ENCODE measurements around the gene ADSS1.
A peak's percentile ranks its signal among the peaks of the same experiment; 100 is the strongest.

Gene ADSS1

DNA sequence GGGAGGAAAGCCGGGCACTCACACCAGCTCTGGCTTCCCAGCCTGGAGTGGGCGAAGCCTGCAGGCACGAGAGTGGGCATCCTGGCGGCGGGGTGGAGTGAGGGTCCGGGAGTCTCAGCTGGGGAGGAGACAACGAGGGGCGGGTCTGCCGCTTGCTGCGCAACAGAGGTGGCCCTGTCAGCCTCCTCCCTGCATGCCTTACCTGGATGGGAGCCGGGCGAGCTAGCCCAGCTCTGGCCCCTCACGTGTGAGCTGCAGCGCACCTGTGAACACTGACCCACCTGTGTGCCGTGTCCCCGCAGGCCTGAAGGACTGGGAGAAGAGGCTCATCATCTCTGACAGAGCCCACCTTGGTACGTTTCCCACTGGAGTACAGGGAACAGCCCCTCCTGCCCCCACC is 15.0 kb downstream of the ADSS1 start:
- H3K9ac ChIP-seq (ENCODE audit: low read length), result no peak overlapping the region
- H3K4me3 ChIP-seq (ENCODE audit: low read length), result no peak overlapping the region
- no peaks in the 10 kb centered on the region for H3K27me3 ChIP-seq (ENCODE audit: control insufficient read depth, insufficient read depth, low read length)
- no peaks in the 10 kb centered on the region for H3K36me3 ChIP-seq (ENCODE audit: control insufficient read depth, insufficient read depth, low read length)
- peaks cover 6% of the 10 kb centered on the region for H3K4me1 ChIP-seq (ENCODE audit: control insufficient read depth, insufficient read depth, low read length)
- no peak overlapping the region for H3K27ac ChIP-seq (ENCODE audit: low read depth, low read length)

DNA sequence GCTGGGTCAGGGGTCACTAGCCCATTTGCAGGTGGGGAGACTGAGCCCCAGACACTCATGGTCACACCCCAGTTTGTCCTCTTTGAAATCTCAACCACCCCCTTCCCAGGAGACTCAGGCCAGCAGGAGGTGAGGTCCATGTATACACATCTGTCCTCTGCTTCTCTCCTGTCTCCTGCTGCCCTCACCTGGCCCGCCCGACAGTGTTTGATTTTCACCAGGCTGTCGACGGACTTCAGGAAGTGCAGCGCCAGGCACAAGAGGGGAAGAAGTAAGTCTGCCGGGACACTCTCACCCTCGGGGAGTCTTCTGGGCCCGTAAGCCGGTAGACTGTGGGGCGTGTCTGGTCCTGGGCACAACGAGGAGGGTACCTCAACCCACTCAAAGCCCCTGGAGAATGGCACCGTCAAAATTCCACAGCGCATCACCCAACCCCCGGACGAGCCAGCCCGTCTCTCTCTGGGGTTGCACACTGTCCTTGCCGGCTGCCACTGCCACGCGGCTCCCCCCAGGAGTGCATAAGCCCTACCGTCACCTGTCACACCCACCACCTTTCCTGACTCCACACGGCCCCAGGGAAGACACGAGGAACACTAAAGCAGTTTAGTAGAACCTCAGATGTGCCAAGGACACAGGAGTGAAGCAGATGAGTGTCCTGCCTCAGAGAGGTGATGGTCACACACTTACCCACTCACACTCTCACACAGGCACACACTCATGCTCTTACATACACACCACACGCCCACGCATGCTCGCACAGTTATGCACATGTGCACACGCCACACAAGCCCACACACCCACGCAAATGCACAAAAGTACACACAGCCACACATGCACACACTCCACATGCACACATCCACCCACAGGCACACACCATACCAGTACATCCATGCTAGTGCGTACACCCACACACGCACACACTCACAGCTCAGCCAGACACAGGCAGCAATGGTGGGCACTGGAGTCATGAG is 15.8 kb downstream of the ADSS1 start:
- no peaks in the 10 kb centered on the region for H3K27me3 ChIP-seq (ENCODE audit: control insufficient read depth, insufficient read depth, low read length)
- no peak overlapping the region for H3K4me3 ChIP-seq (ENCODE audit: low read length)
- no peak overlapping the region for H3K9ac ChIP-seq (ENCODE audit: low read length)
- no peaks in the 10 kb centered on the region for H3K36me3 ChIP-seq (ENCODE audit: control insufficient read depth, insufficient read depth, low read length)
- H3K27ac ChIP-seq (ENCODE audit: low read depth, low read length), result no peak overlapping the region
- peaks cover 6% of the 10 kb centered on the region for H3K4me1 ChIP-seq (ENCODE audit: control insufficient read depth, insufficient read depth, low read length)

DNA sequence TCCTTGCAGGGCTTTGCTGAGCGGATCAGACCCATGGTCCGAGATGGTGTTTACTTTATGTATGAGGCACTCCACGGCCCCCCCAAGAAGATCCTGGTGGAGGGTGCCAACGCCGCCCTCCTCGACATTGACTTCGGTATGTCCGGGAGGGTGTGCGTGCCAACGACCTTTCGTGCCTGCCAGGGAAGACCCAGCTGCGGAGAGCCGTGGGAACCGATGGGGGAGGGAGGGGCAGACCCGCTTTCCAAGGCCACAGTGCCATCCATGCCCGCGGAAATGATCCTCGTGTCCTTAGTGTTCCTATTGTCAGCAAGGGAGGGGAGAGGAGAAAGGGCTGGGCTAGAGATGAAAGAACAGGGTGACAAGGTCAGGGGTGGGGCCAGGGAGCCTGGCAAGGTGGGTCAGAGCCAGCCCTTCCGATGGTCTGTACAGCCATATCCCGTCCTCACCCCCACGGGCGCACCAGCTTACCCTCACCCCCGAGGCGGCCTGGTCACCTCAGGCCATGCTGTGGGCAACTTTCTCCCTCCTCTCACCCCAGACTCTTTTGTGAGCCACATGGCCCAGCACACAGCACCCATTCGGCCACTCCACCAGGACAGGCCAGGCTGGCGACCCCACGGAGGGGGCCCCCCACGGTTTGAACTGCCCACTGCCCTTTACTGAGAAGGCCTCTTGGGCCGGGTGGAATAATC is 17.2 kb downstream of the ADSS1 start:
- peaks cover 2% of the 10 kb centered on the region for H3K4me1 ChIP-seq (ENCODE audit: control insufficient read depth, insufficient read depth, low read length)
- H3K36me3 ChIP-seq (ENCODE audit: control insufficient read depth, insufficient read depth, low read length), result no peaks in the 10 kb centered on the region
- H3K27ac ChIP-seq (ENCODE audit: low read depth, low read length), result no peak overlapping the region
- no peak overlapping the region for H3K4me3 ChIP-seq (ENCODE audit: low read length)
- H3K9ac ChIP-seq (ENCODE audit: low read length), result no peak overlapping the region
- H3K27me3 ChIP-seq (ENCODE audit: control insufficient read depth, insufficient read depth, low read length), result no peaks in the 10 kb centered on the region

DNA sequence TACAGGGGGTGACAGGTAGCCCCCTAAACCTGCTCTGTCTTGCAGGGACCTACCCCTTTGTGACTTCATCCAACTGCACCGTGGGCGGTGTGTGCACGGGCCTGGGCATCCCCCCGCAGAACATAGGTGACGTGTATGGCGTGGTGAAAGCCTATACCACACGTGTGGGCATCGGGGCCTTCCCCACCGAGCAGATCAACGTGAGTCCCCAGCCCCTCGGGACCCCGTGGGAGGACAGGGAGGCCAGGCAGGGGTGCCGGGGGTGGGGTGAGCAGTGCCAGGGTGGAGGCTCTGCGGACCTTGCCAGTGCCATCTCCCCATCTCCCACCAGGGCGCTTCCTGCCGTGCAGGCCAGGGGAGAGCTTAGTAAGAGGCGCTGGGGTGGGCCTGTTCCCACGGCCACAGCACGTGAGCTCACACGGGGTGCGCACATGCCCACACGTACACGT is 17.8 kb downstream of the ADSS1 start:
- H3K27ac ChIP-seq (ENCODE audit: low read depth, low read length), result no peak overlapping the region

DNA sequence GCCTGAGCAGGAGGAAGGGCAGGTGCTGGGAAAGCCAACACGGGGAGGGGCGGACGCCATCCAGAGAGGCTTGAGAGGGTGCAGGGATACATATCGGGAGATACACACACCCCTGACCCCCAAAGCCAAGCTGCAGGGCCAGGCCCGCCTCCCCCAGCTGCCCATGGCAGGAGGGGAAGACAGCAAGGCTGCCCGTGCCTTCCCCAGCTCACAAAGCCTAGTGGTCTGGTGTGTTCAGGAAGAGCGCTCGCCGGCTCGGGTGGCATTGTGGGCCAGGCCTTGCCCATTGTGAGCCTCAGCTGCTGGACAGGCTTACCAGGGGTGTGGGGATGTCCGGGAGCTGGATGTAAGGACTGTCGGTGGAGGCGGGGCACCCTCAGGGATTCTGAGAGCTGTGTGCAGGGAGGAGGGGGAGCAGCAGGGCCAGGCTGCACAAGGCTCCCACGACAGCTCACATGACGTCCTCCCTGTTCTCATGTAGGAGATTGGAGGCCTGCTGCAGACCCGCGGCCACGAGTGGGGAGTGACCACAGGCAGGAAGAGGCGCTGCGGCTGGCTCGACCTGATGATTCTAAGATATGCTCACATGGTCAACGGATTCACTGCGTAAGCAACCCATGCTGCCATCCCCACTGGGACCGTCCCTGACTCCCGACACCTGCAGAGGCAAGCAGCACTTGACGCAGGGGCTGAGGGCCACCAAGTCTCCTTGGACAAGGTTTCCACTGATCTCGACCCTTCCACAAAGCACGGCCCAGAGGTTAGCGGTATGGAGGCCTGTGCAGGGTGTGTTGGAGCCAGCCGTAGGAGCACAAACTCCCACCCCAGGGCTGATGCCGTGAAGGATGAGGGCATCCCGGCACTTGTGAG is 18.8 kb downstream of the ADSS1 start:
- Histone ChIP-seq H3K4me1 (ENCODE audit: control insufficient read depth, insufficient read depth, low read length) (peaks cover 9% of the 10 kb centered on the region), H3K36me3 (ENCODE audit: control insufficient read depth, insufficient read depth, low read length) (no peaks in the 10 kb centered on the region), H3K27me3 (ENCODE audit: control insufficient read depth, insufficient read depth, low read length) (no peaks in the 10 kb centered on the region), H3K9ac (ENCODE audit: low read length) (no peak overlapping the region), H3K4me3 (ENCODE audit: low read length) (no peak overlapping the region), H3K27ac (ENCODE audit: low read depth, low read length) (no peak overlapping the region)

More for the DNA sequence above, 17.8 kb downstream of the ADSS1 start:
- Histone ChIP-seq H3K9ac (ENCODE audit: low read length) (no peak overlapping the region), H3K4me3 (ENCODE audit: low read length) (no peak overlapping the region), H3K27me3 (ENCODE audit: control insufficient read depth, insufficient read depth, low read length) (no peaks in the 10 kb centered on the region), H3K36me3 (ENCODE audit: control insufficient read depth, insufficient read depth, low read length) (no peaks in the 10 kb centered on the region), H3K4me1 (ENCODE audit: control insufficient read depth, insufficient read depth, low read length) (peaks cover 6% of the 10 kb centered on the region)

DNA sequence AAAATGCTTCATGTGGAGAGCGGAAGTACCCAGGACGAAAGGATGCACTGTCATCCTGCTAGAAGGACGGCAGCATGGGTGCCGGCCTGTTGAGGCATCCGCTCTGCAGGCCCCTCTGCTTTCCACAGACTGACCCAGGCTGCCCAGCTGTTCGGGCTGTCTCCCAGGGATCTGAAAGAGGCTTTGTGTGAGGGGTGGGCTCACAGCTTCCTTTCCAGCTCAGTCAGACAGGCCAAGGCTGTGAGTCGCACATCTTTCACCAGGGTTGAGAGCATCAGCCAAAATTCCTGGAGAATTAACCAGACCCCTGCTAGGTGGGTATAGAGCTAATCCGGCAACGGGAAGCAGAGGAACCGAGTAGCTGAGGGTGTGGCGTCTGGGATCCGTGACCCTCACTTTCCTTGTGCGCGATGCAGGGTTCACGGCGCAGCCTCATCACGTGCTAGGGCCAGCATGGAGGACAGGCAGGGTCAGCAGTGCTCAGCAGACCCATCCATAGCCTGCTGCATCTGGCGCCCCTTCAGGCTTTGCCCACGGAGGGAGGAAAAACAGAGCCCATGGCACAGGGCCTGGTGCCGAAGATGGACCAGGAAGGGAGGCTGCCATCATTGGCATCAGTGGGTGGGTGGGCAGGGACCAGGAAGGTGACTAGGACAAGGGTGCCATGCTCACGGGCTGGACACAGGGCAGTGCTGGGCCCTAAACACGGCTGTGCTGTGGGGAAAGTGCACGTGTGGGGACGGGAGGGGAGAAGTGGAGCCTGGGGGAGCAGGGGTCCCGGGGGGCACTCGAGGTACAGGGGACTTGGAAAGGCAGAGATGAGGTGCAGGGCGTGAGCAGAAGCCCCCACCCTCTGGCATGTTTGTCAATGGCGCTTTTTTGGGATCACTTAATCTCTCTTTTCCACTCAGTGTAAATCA is 19.7 kb downstream of the ADSS1 start:
- Histone ChIP-seq H3K4me3 (ENCODE audit: low read length) (no peak overlapping the region), H3K36me3 (ENCODE audit: control insufficient read depth, insufficient read depth, low read length) (no peaks in the 10 kb centered on the region), H3K9ac (ENCODE audit: low read length) (no peak overlapping the region), H3K4me1 (ENCODE audit: control insufficient read depth, insufficient read depth, low read length) (peaks cover 9% of the 10 kb centered on the region), H3K27ac (ENCODE audit: low read depth, low read length) (no peak overlapping the region), H3K27me3 (ENCODE audit: control insufficient read depth, insufficient read depth, low read length) (no peaks in the 10 kb centered on the region)

DNA sequence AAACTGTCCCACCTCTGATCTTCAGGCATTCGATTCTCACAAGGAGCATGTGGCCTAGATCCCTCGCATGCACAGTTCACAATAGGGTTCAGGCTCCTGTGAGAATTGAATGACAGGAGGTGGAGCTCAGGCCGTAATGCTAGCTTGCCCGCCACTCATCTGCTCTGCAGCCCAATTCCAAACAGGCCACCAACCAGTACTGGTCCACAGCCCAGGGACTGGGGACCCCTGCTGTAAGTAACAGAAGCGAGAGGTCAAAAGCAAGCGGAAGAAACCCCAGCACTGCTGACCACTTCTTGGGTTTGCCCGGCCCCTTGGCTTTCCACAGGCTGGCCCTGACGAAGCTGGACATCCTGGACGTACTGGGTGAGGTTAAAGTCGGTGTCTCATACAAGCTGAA is 20.5 kb downstream of the ADSS1 start:
- Histone ChIP-seq H3K4me3 (ENCODE audit: low read length) (no peak overlapping the region), H3K4me1 (ENCODE audit: control insufficient read depth, insufficient read depth, low read length) (peaks cover 9% of the 10 kb centered on the region), H3K9ac (ENCODE audit: low read length) (no peak overlapping the region), H3K27me3 (ENCODE audit: control insufficient read depth, insufficient read depth, low read length) (no peaks in the 10 kb centered on the region), H3K36me3 (ENCODE audit: control insufficient read depth, insufficient read depth, low read length) (no peaks in the 10 kb centered on the region), H3K27ac (ENCODE audit: low read depth, low read length) (no peak overlapping the region)

DNA sequence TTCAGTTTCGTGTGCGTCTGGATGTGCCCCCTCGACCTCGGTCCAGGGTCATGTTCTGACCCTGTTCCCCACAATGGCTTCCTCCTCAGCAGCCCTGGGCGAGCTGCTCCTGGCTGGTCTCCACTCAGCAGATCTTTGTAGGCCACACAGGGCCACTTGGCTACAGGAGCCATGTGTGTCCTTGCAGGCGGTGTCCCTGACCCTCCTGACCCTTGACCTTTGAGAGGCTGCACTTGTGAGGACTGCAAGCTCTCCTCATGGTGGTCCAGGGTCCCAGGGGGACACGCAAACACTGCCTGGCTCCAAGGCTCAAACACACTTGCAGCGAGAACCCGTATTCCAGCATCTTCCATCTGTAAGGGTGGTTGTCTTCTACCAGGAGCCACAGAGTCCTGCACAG is 21.4 kb downstream of the ADSS1 start:
- Histone ChIP-seq H3K36me3 (ENCODE audit: control insufficient read depth, insufficient read depth, low read length) (no peaks in the 10 kb centered on the region), H3K4me1 (ENCODE audit: control insufficient read depth, insufficient read depth, low read length) (peaks cover 9% of the 10 kb centered on the region), H3K27me3 (ENCODE audit: control insufficient read depth, insufficient read depth, low read length) (no peaks in the 10 kb centered on the region), H3K27ac (ENCODE audit: low read depth, low read length) (no peak overlapping the region), H3K9ac (ENCODE audit: low read length) (no peak overlapping the region), H3K4me3 (ENCODE audit: low read length) (no peak overlapping the region)

DNA sequence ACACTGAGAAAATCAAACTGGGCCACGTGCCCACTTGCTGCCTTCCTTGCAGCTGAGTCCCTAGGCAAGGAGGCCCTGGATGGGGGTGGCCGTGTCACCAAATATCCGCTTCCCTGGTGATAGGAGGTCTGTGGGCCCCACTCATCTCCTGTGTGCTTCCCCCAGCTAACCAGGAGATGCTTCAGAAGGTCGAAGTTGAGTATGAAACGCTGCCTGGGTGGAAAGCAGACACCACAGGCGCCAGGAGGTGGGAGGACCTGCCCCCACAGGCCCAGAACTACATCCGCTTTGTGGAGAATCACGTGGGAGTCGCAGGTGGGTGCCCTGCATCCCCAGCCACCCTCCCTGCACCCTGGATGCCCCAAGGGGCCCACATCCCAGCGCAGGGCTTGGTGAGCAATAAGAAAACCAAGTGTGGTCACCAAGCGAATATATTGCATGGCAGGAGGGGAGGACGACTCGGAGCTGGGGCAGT is 22.1 kb downstream of the ADSS1 start:
- Histone ChIP-seq H3K36me3 (ENCODE audit: control insufficient read depth, insufficient read depth, low read length) (no peaks in the 10 kb centered on the region), H3K27ac (ENCODE audit: low read depth, low read length) (peak overlapping the region; percentile 46), H3K9ac (ENCODE audit: low read length) (no peak overlapping the region), H3K4me3 (ENCODE audit: low read length) (no peak overlapping the region), H3K27me3 (ENCODE audit: control insufficient read depth, insufficient read depth, low read length) (no peaks in the 10 kb centered on the region), H3K4me1 (ENCODE audit: control insufficient read depth, insufficient read depth, low read length) (peaks cover 9% of the 10 kb centered on the region)

DNA sequence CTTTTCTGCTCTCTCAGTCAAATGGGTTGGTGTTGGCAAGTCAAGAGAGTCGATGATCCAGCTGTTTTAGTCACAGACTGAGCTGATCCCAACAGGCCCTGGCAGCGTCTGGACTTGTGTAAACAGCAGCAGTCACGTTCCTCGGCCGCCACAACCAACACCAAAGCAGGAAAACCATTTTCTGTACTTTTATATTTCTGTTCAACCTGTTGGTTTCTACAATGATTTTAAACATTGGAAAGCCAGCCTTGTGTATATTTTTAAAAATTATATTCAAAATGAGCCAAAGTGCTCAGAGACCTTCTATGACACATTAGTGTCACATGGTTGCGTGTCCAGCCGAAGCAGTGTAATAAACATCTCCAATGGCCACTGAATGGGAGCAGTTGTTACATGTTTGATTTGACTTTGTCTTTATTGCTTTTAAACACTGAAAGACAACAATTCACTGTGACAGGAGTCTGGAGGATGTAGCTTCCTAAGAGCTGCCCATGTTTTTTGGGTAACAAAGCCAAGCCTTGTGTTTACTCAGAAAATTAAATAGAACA is 23.0 kb downstream of the ADSS1 start:
- H3K27ac ChIP-seq (ENCODE audit: low read depth, low read length), result no peak overlapping the region
- no peaks in the 10 kb centered on the region for H3K27me3 ChIP-seq (ENCODE audit: control insufficient read depth, insufficient read depth, low read length)
- peaks cover 11% of the 10 kb centered on the region for H3K4me1 ChIP-seq (ENCODE audit: control insufficient read depth, insufficient read depth, low read length)
- no peaks in the 10 kb centered on the region for H3K36me3 ChIP-seq (ENCODE audit: control insufficient read depth, insufficient read depth, low read length)
- no peak overlapping the region for H3K4me3 ChIP-seq (ENCODE audit: low read length)
- no peak overlapping the region for H3K9ac ChIP-seq (ENCODE audit: low read length)

DNA sequence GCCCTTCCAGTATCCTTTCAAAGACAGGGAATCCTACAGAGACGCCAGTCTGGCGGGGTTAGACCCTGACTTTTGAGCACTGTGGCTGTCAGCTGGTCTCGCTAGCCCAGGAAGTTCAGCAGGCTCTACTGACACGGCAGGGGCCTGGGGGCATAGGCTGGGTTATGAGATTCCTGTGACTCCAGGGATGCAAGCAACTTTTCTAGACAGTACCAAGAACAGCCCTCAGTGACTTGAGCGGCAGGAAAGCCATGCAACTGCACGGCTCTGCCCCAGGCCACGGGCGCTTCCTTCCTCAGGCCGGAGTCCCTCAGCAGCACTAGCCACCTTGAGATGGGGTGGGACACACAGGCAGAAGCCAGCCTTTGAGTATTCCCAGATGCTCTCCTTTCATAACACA is 23.8 kb downstream of the ADSS1 start:
- Histone ChIP-seq H3K4me1 (ENCODE audit: control insufficient read depth, insufficient read depth, low read length) (peaks cover 14% of the 10 kb centered on the region), H3K4me3 (ENCODE audit: low read length) (no peak overlapping the region), H3K36me3 (ENCODE audit: control insufficient read depth, insufficient read depth, low read length) (no peaks in the 10 kb centered on the region), H3K9ac (ENCODE audit: low read length) (no peak overlapping the region), H3K27me3 (ENCODE audit: control insufficient read depth, insufficient read depth, low read length) (no peaks in the 10 kb centered on the region), H3K27ac (ENCODE audit: low read depth, low read length) (no peak overlapping the region)
